Activated T-cell treated with anti-CD3 and anti-CD28 coated beads, Interleukin-2, amount 50 U/mL, for 24 hours (primary cell): ENCODE results near the gene MBOAT1.
A peak's percentile ranks its signal among the peaks of the same experiment; 100 is the strongest.

Experiments
- DNase-seq: peaks from one replicate; pipeline ENCODE4 v3.0.0-alpha.2; 2020
- H3K27ac Mint-ChIP-seq: 2 replicates; pipeline ENCODE4 v1.8.0; 2020; ENCODE audit warnings: mild to moderate bottlenecking, mixed read lengths
- H3K27me3 Mint-ChIP-seq: 2 replicates; pipeline ENCODE4 v1.8.0; 2020; ENCODE audit warnings: mixed read lengths
- H3K36me3 Mint-ChIP-seq: 2 replicates; pipeline ENCODE4 v1.8.0; 2020; ENCODE audit warnings: low read depth, mixed read lengths
- H3K4me1 Mint-ChIP-seq: 2 replicates; pipeline ENCODE4 v1.8.0; 2020; ENCODE audit warnings: low read depth, mixed read lengths
- H3K4me3 Mint-ChIP-seq: 2 replicates; pipeline ENCODE4 v1.8.0; 2020; ENCODE audit warnings: mild to moderate bottlenecking, moderate library complexity, mixed read lengths
- H3K9me3 Mint-ChIP-seq: 2 replicates; pipeline ENCODE4 v1.8.0; 2020; ENCODE audit warnings: mixed read lengths

Gene MBOAT1

GRCh38 chr6:20129290-20130088, 82.8 kb downstream of the MBOAT1 start:
- Mint-ChIP-seq H3K27ac (no peak overlapping the region), H3K36me3 (peaks cover 19% of the 10 kb centered on the region), H3K9me3 (no peaks in the 10 kb centered on the region), H3K27me3 (no peaks in the 10 kb centered on the region), H3K4me3 (no peak overlapping the region), H3K4me1 (peaks cover 3% of the 10 kb centered on the region)
- DNase-seq: no peak

DNA sequence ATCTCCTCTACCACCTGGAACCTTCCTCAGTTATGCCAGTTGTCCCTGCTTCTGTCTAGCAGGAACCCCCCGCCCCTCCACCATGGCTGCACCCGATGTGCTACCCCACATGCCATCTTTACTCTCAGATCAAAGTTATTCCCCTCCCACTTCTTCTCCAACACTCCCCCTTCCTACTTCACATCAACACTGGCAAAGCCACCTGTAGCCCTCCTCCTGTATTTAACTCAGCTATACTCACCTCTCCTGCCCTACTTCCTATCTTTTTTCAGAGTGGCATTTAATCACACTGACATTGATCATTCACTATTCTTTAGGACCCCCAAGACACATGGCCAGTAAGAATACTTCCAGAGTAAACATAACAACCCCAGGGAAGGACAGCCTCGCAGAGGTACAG, 84.3 kb downstream of the MBOAT1 start:
- Mint-ChIP-seq H3K4me1 (peaks cover 3% of the 10 kb centered on the region), H3K36me3 (peaks cover 26% of the 10 kb centered on the region), H3K4me3 (no peak overlapping the region)

GRCh38 chr6:20126789-20127653, 85.2 kb downstream of the MBOAT1 start:
- Mint-ChIP-seq H3K36me3 (peaks cover 26% of the 10 kb centered on the region), H3K4me1 (peaks cover 3% of the 10 kb centered on the region)

More for the DNA sequence above, 84.3 kb downstream of the MBOAT1 start:
- no peaks in the 10 kb centered on the region for H3K9me3 Mint-ChIP-seq
- H3K27ac Mint-ChIP-seq: no peak overlapping the region
- DNase-seq: no peak
- no peaks in the 10 kb centered on the region for H3K27me3 Mint-ChIP-seq

DNA sequence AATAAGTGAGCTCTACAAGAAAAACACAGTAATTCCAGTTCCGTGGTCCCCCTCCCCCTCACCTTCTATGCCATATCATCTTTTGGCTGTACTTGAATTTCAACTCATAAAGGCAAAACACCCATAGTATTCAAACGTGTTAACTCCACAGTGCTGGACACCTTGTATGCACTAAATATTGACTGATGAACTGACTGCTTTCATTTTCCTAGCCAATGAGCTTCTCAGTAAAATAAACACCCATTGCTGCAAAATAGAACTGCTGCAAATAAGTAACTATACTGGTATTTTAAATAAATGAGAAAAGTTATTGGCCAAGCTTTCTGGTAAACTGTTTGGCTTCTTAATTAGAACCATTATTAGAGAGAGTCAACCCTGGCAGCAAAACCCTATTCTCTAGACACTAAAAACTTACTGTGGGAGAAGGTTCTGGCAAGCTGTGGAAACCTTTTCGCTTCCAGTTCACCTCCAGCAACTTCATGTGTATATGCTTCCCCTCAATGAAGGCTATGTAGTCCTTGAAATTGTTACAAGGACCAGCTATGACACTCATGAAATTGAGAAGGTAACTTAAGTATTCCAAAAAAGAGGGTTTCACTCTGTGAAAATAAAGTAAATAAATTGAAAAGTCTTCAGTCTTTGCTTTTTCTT, 86.0 kb downstream of the MBOAT1 start:
- Mint-ChIP-seq H3K4me3 (no peak overlapping the region), H3K27ac (no peak overlapping the region), H3K4me1 (peaks cover 3% of the 10 kb centered on the region), H3K36me3 (peaks cover 26% of the 10 kb centered on the region), H3K9me3 (no peaks in the 10 kb centered on the region), H3K27me3 (no peaks in the 10 kb centered on the region)
- DNase-seq: no peak

More at GRCh38 chr6:20126789-20127653, 85.2 kb downstream of the MBOAT1 start:
- no peaks in the 10 kb centered on the region for H3K27me3 Mint-ChIP-seq
- H3K4me3 Mint-ChIP-seq: no peak overlapping the region
- no peaks in the 10 kb centered on the region for H3K9me3 Mint-ChIP-seq
- DNase-seq: peak; percentile 72
- no peak overlapping the region for H3K27ac Mint-ChIP-seq

DNA sequence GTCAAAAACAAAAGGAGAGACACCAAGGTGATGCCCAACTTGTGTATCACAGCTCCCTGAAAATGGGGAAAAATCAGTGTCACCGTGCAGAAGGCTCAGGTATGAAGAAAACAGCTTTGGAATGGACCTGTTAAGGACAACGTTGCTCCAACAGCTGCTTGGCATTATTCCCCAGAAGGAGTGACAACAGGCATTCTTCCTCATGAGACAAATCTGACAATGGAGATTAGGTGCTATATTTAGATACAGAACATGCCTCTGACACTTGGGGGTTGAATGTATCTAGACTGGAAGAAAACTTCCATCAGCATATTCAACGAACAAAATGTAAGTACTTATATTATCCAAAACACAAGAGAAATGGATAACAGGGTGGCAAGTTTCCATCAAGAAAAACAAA, 87.7 kb downstream of the MBOAT1 start:
- Mint-ChIP-seq H3K36me3 (peaks cover 24% of the 10 kb centered on the region), H3K27ac (no peak overlapping the region), H3K9me3 (no peaks in the 10 kb centered on the region), H3K27me3 (no peaks in the 10 kb centered on the region), H3K4me1 (peaks cover 3% of the 10 kb centered on the region), H3K4me3 (no peak overlapping the region)
- no peak for DNase-seq

DNA sequence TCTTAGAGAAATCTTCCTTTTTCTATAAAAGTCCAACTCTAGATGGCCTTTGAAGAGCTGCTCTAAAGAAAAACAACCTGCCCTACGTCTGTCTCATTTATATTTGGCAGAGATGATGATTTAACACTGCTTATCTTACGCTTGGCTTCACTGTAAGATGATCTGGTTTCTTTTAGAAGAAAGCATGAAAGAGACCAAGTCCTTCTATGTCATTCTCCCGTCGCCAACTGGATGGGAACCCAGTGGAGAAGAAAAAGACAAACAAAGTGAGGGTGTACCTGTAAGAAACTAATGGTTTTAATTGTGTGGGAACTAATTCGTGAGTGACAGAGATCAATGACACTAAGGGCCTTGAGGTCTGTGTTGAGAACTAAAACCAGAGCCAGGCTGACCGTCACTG, 92.8 kb downstream of the MBOAT1 start:
- no peak for DNase-seq

DNA sequence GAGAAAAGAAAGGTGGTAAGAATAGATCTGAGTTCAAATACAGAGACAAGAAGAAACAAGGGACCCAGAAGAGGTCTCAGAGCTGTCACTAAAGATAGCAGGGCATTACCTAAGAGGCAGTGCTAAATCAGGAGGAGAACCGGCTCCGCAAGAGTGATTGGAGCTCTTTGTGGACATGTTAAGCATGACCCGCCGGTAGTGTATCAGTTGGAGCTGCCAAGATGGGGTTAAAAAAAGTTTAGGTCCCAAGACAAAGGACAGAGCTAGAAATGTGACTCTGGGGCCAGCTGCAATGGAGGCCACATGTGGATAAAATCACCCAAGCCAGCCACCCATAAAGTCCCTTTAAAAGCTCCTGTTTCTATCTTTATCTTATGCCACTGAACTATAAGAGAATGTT, 93.4 kb downstream of the MBOAT1 start:
- Mint-ChIP-seq H3K4me1 (peaks cover 4% of the 10 kb centered on the region), H3K27ac (no peak overlapping the region), H3K36me3 (peaks cover 25% of the 10 kb centered on the region), H3K27me3 (no peaks in the 10 kb centered on the region), H3K4me3 (no peak overlapping the region), H3K9me3 (no peaks in the 10 kb centered on the region)
- no peak for DNase-seq

More for the DNA sequence above, 92.8 kb downstream of the MBOAT1 start:
- Mint-ChIP-seq H3K27ac (no peak overlapping the region), H3K4me1 (peaks cover 4% of the 10 kb centered on the region), H3K9me3 (no peaks in the 10 kb centered on the region), H3K27me3 (no peaks in the 10 kb centered on the region), H3K4me3 (no peak overlapping the region), H3K36me3 (peaks cover 26% of the 10 kb centered on the region)

- no peak for DNase-seq
Measured at GRCh38 chr6:20117474-20117873, 94.8 kb downstream of the MBOAT1 start.

GRCh38 chr6:20116792-20117191, 95.5 kb downstream of the MBOAT1 start:
- Mint-ChIP-seq H3K9me3 (no peaks in the 10 kb centered on the region), H3K4me1 (peaks cover 4% of the 10 kb centered on the region), H3K27me3 (no peaks in the 10 kb centered on the region), H3K27ac (no peak overlapping the region), H3K4me3 (no peak overlapping the region), H3K36me3 (peaks cover 31% of the 10 kb centered on the region)
- no peak for DNase-seq

More at GRCh38 chr6:20117474-20117873, 94.8 kb downstream of the MBOAT1 start:
- H3K4me3 Mint-ChIP-seq: no peak overlapping the region
- no peaks in the 10 kb centered on the region for H3K27me3 Mint-ChIP-seq
- no peak overlapping the region for H3K27ac Mint-ChIP-seq
- peaks cover 4% of the 10 kb centered on the region for H3K4me1 Mint-ChIP-seq
- no peaks in the 10 kb centered on the region for H3K9me3 Mint-ChIP-seq
- peaks cover 29% of the 10 kb centered on the region for H3K36me3 Mint-ChIP-seq

DNA sequence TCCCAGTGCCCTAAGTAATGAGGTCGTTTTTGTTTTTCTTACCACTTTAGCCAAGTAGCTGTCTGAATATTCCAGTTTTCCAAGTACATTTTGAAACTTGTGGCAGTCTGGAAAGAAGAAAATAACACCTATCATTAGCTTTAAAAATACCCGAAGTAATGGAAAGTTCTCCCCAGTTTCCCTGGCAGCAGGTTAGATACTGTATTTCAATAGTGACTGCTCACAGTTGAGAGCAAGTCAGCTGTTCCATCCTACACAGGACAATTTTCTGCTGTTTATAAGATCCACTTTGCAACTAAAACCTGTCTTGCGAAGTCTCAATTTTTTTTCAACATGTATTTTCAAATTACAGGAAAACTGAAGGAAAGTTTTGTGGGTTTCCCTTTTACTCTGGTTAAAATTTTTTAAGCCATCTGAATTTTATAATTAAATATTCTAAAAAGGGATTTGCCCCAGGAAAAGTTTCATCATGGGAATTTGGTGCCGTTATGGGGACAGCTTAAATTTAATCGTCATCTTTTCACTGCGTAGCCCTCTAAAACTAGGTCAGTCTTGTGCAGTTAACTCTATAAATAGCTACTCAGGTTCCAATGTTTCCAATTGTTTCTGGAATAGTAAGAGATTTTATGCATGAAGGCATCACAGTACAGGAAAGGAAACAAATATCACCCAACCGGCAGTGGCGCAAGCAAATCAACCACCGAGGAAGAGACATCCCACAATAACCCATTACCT, 96.9 kb downstream of the MBOAT1 start:
- no peak overlapping the region for H3K4me3 Mint-ChIP-seq
- no peak overlapping the region for H3K27ac Mint-ChIP-seq
- DNase-seq: no peak
- no peaks in the 10 kb centered on the region for H3K9me3 Mint-ChIP-seq
- peaks cover 35% of the 10 kb centered on the region for H3K36me3 Mint-ChIP-seq
- H3K4me1 Mint-ChIP-seq: peaks cover 4% of the 10 kb centered on the region
- no peaks in the 10 kb centered on the region for H3K27me3 Mint-ChIP-seq

- H3K27me3 Mint-ChIP-seq: no peaks in the 10 kb centered on the region
- H3K36me3 Mint-ChIP-seq: peaks cover 40% of the 10 kb centered on the region
- no peaks in the 10 kb centered on the region for H3K9me3 Mint-ChIP-seq
- no peak for DNase-seq
- no peak overlapping the region for H3K4me3 Mint-ChIP-seq
- peaks cover 4% of the 10 kb centered on the region for H3K4me1 Mint-ChIP-seq
- no peak overlapping the region for H3K27ac Mint-ChIP-seq
Measured at GRCh38 chr6:20113649-20114224, 98.5 kb downstream of the MBOAT1 start.

GRCh38 chr6:20112841-20113240, 99.4 kb downstream of the MBOAT1 start:
- Mint-ChIP-seq H3K36me3 (peaks cover 46% of the 10 kb centered on the region), H3K27me3 (no peaks in the 10 kb centered on the region), H3K9me3 (no peaks in the 10 kb centered on the region), H3K4me1 (peaks cover 4% of the 10 kb centered on the region), H3K27ac (no peak overlapping the region), H3K4me3 (no peak overlapping the region)
- DNase-seq: no peak

GRCh38 chr6:20112241-20112640, 100.0 kb downstream of the MBOAT1 start:
- H3K4me1 Mint-ChIP-seq: peaks cover under 1% of the 10 kb centered on the region
- H3K27ac Mint-ChIP-seq: no peak overlapping the region
- H3K4me3 Mint-ChIP-seq: no peak overlapping the region
- no peaks in the 10 kb centered on the region for H3K27me3 Mint-ChIP-seq
- DNase-seq: no peak
- no peaks in the 10 kb centered on the region for H3K9me3 Mint-ChIP-seq
- peaks cover 45% of the 10 kb centered on the region for H3K36me3 Mint-ChIP-seq

DNA sequence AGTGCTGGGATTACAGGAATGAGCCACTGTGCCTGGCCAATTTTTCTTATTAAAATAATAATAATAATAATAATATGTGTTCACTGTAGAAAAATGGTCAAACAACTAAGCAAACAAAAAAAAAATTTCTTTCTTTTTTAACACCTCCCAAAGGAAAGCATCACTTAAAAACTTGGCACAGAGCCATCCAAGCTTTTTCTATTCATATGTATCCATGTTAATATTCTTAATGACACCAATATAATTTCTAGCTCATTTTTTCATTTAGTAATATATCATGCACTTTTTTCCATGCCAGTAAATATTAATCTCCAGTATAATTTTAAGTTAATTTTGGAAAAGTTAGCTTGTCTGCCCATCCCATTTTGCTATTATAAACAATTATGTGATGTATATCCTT, 101.8 kb downstream of the MBOAT1 start:
- H3K27me3 Mint-ChIP-seq: no peaks in the 10 kb centered on the region
- no peaks in the 10 kb centered on the region for H3K4me1 Mint-ChIP-seq
- H3K27ac Mint-ChIP-seq: no peak overlapping the region
- H3K36me3 Mint-ChIP-seq: peaks cover 44% of the 10 kb centered on the region
- no peak overlapping the region for H3K4me3 Mint-ChIP-seq
- DNase-seq: no peak
- H3K9me3 Mint-ChIP-seq: no peaks in the 10 kb centered on the region
